Right cardiac atrium (tissue), 5 donors: Measurements from ENCODE around the gene ASXL1. TPM values are rescaled to one million over a fixed set of nuclear protein-coding genes. Genes with fewer than 3 reads are reported as not detected.

Source experiments
- ATAC-seq, 2 donors: fragments of 200-7000 bp; cut with Tn5 transposase; one replicate each; pipeline versions ENCODE4 v1.8.0 to v1.9.1; 2020; ENCODE audit warnings: moderate library complexity in 2 of 2, mild to moderate bottlenecking in 1 of 2
- DNase-seq, 3 donors: peaks; one replicate each; pipeline ENCODE4 v3.0.0-alpha.2; 2020
- H3K27ac ChIP-seq: one replicate; pipeline ENCODE4 v1.5.1; 2013; ENCODE audit warnings: mild to moderate bottlenecking, low read length, control low read depth, moderate library complexity
- H3K27me3 ChIP-seq: one replicate; pipeline ENCODE4 v1.6.1; 2013; ENCODE audit not compliant: control insufficient read depth, insufficient read depth
- H3K4me1 ChIP-seq: one replicate; pipeline ENCODE4 v1.6.1; 2013; ENCODE audit warnings: low read length; ENCODE audit not compliant: control insufficient read depth, insufficient read depth
- H3K4me3 ChIP-seq: one replicate; pipeline ENCODE4 v1.5.1; 2013; ENCODE audit warnings: low read length, control low read depth
- H3K9me3 ChIP-seq: one replicate; pipeline ENCODE4 v1.6.1; 2013; ENCODE audit warnings: low read length; ENCODE audit not compliant: control insufficient read depth
- WGBS: extraction: QIAGEN DNeasy Blood & Tissue Kit; methylation state at CpG from one replicate; pipeline ENCODE4 v1.1.7; 2013; 5-methylcytosine and 5-hydroxymethylcytosine counted together
- intact Hi-C, 4 donors: fragments of 100-400 bp; cut with DNase I; formaldehyde crosslinking; loops; one replicate each; pipeline versions ENCODE4 v1.11.0 to v1.14.0; 2022 to 2023
- polyA plus RNA-seq: library from polyadenylated mRNA; stranded (reverse); fragments of 200-250 nt; gene quantifications from one replicate; pipeline ENCODE4 v1.2.3, GENCODE V29; 2013
- total RNA-seq, 4 donors: library from RNA; stranded (reverse); fragmentation: NEBNext Ultra II Directional; extraction: Animal tissue kit (Norgen Biotek cat#: 25700); gene quantifications; one replicate each; pipeline ENCODE4 v1.2.1, GENCODE V29; 2021
- donor health status: healthy with polysubstance abuse.
- donor health status: DM: no; HTN: yes; CAD: no.
- donor health status: DM: no; HTN: no; CAD: no.
- donor health status: DM: no; HTN: yes; CAD: no; lungs with severe emphysema.
- donor health status: DM: yes; HTN: yes; CAD: no.

The ASXL1 gene
- total and polyA plus RNA-seq, 5 donors, result 19.1 to 51.3 (median 37.0) TPM

DNA sequence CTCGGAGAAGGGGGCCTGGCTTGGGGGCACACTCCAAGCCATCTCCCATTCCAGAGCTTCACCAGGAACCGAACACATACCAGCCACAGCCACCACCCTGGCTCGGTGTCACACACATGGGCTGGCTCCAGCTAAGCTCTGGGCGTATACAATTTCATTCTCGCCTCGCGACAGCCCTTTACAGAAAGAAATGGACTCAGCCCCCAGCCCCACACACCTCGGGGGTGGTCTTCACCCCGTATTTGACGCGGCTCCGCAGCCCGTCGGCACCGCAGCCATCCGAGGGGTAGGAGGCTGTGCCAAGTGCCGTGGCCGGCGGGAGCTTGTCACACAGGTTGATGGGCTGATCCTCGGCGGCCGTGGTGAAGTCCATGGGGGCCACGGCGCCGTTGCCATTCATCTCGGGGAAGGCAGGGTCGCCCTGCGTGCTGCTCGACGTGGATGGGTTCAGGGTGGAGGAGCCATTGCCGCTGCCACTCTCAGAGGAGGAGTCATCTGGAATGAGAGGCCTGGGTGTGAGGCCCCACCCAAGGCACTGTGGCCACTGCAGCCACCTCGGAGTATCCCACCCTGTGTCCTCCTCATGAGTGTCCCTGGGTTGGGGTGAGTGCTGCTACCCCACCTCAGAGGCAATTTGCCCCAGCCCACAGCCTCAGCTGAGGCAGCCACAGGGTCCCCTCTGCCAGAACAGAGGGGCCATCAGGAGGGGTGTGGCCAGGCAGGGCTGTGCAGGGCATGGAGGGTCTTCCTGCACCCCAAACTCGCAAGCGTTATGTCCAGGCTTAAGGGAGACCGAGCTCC, 98.0 kb downstream of the ASXL1 start:
- peaks cover 5% of the 10 kb centered on the region for H3K4me1 ChIP-seq
- peak in 1 of 3 donors; percentile 60 for DNase-seq
- WGBS, result 89% methylated on average over 35 of the region's 35 CpGs
- H3K27me3 ChIP-seq, result no peaks in the 10 kb centered on the region
- H3K27ac ChIP-seq, result no peak overlapping the region
- intact Hi-C loops, result no loop called here
- H3K9me3 ChIP-seq, result no peaks in the 10 kb centered on the region
- no peak overlapping the region for H3K4me3 ChIP-seq
- ATAC-seq, result no peak

GRCh38 chr20:32456869-32457478, 98.8 kb downstream of the ASXL1 start:
- Histone ChIP-seq H3K4me3 (peak overlapping the region; percentile 48), H3K27me3 (no peaks in the 10 kb centered on the region), H3K9me3 (no peaks in the 10 kb centered on the region), H3K27ac (no peak overlapping the region), H3K4me1 (peaks cover 5% of the 10 kb centered on the region)
- peak; percentile 60 to 61 for ATAC-seq
- intact Hi-C loops, result no loop called here
- peak in 2 of 3 donors; percentile 82 to 84 for DNase-seq
- WGBS, result 10% methylated on average over 36 of the region's 36 CpGs

GRCh38 chr20:32457479-32457986, 99.4 kb downstream of the ASXL1 start:
- peak overlapping the region; percentile 48 for H3K4me3 ChIP-seq
- ATAC-seq, result peak; percentile 83 to 85
- no peaks in the 10 kb centered on the region for H3K27me3 ChIP-seq
- H3K9me3 ChIP-seq, result no peaks in the 10 kb centered on the region
- intact Hi-C loops, result no loop called here
- H3K27ac ChIP-seq, result no peak overlapping the region
- DNase-seq, result peak; percentile 73 to 89 (median 88)
- 15% methylated on average over 29 of the region's 29 CpGs for WGBS
- H3K4me1 ChIP-seq, result peaks cover 5% of the 10 kb centered on the region

- intact Hi-C loops, result no loop called here
- no peak overlapping the region for H3K27ac ChIP-seq
- 81% methylated on average over 10 of the region's 10 CpGs for WGBS
- no peaks in the 10 kb centered on the region for H3K9me3 ChIP-seq
- DNase-seq (peak in 2 of 3 donors; percentile 48 to 50), ATAC-seq (no peak)
- peaks cover 7% of the 10 kb centered on the region for H3K4me1 ChIP-seq
- H3K27me3 ChIP-seq, result no peaks in the 10 kb centered on the region
- H3K4me3 ChIP-seq, result no peak overlapping the region
Observed at GRCh38 chr20:32458061-32458836, 100.1 kb downstream of the ASXL1 start.

DNA sequence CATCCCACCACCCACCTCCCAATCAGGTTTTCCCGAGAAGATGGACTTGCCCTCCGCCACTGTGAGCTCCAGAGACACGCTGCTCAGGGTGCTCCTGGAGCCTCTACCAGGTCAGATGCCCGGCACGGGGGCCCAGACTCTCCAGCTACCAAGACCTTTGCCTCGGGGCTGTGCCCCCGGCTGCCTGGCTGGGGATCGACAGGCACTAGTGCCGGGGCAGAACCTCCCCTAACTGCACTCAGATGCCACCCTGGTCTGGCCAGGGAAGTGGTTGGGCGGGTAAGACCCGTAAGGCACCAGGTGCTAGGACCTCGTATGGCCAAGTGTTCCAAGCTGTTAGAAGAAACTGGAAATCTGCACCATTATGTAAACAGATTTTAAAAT, 100.7 kb downstream of the ASXL1 start:
- intact Hi-C loops, result no loop called here
- peaks cover 9% of the 10 kb centered on the region for H3K4me1 ChIP-seq
- H3K27me3 ChIP-seq, result no peaks in the 10 kb centered on the region
- no peaks in the 10 kb centered on the region for H3K9me3 ChIP-seq
- H3K27ac ChIP-seq, result no peak overlapping the region
- H3K4me3 ChIP-seq, result no peak overlapping the region
- DNase-seq, result peak in 2 of 3 donors; percentile 40 to 57
- WGBS, result 86% methylated on average over 12 of the region's 12 CpGs
- ATAC-seq, result no peak

DNA sequence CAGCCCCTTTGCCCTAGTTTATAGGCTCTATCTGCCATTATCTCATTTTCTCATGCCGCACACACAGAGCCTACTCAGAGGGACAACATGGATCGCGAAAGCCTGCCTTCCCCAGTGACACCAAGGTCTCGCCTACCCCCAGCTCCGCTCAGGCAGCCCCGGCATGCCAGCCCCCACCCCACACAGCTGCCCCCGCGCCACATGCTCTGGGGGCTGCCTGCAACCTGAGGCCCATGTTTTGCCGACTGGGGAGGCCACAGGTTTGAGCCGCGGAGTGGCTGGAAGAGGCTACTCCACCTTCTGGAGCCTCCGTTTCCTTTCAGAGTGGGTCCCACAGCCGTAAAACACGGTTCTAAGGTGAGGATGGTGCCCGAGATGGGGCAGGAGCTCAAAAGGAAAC, 102.1 kb downstream of the ASXL1 start:
- DNase-seq (peak in 1 of 3 donors; percentile 17), ATAC-seq (no peak)
- Histone ChIP-seq H3K27ac (no peak overlapping the region), H3K4me1 (peaks cover 9% of the 10 kb centered on the region), H3K4me3 (no peak overlapping the region), H3K9me3 (no peaks in the 10 kb centered on the region), H3K27me3 (no peaks in the 10 kb centered on the region)
- intact Hi-C loops, result no loop called here
- WGBS, result 86% methylated on average over 15 of the region's 15 CpGs

DNA sequence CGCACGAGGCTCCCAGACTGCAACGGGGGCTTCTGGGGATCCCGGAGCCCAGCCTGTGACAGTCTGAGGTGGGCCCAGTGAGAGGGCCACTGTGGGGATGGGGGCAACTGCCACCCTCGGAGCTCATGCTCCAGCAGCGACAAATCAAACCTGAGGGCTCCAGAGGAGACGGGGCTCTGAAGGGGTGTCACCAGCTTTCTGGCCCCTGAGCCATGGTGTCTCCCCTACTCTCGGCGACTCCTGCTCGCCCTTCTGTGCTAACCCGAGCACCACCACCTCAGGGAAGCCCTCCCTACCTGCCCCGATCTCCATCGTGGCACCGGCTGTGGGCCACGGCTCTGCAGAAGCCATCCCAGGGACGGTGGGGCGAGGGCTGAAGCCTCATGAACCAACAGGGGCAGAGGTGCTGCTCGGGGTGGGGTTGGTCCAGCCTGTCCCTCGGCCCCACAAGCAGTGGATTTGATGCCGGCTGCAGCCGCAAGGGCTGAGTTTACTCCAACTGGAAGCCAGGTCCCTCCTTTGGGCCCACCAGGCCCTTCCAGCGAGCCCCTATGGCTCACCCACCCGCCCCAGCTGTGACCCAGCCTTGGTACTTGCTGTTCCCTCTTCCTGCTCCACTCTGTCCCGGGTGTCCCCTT, 102.7 kb downstream of the ASXL1 start:
- ATAC-seq (no peak), DNase-seq (peak in 2 of 3 donors; percentile 43 to 55)
- Histone ChIP-seq H3K9me3 (no peaks in the 10 kb centered on the region), H3K27me3 (no peaks in the 10 kb centered on the region), H3K4me3 (no peak overlapping the region), H3K4me1 (peaks cover 9% of the 10 kb centered on the region), H3K27ac (no peak overlapping the region)
- intact Hi-C loops, result no loop called here
- WGBS, result 94% methylated on average over 24 of the region's 24 CpGs

DNA sequence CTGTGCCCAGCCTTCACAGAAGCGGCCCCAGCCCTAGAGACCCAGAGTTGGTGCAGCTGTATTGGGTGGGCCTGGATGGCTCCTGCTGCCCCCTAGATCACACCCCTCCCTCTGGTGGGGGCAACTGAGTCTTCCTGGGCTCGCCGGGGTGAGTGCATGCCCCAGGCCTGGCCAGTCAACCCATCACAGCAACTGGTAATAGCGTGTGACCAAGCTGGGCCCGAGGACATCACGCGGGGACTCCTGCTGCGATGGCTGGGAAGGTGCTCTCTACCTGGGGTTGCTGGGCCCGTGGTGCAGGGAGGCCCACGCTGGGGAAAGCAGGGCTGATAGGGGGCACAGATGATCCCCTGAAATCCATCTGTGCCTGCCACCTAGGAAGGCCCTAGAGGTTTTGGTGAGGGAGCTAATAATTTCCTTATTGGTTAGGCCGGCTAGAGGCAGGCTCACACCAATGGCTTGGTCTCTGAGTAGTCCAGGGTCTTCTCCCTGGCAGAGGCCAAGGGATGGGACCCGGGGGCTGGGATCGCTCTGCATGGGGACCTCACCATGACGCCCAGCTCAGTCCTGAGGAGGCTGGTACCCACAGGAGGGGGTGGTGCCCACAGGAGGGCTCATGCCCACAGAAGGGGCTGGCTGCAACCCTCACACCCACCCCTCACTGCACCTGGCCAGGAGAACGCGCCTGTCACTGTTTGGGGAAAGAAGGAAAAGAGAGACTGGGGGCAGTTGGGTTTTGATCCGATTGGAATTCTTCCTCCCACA, 103.9 kb downstream of the ASXL1 start:
- ATAC-seq (no peak), DNase-seq (peak in 2 of 3 donors; percentile 39 to 52)
- intact Hi-C loops, result no loop called here
- no peak overlapping the region for H3K4me3 ChIP-seq
- peaks cover 7% of the 10 kb centered on the region for H3K4me1 ChIP-seq
- H3K27me3 ChIP-seq, result no peaks in the 10 kb centered on the region
- no peak overlapping the region for H3K27ac ChIP-seq
- no peaks in the 10 kb centered on the region for H3K9me3 ChIP-seq
- 91% methylated on average over 17 of the region's 17 CpGs for WGBS

DNA sequence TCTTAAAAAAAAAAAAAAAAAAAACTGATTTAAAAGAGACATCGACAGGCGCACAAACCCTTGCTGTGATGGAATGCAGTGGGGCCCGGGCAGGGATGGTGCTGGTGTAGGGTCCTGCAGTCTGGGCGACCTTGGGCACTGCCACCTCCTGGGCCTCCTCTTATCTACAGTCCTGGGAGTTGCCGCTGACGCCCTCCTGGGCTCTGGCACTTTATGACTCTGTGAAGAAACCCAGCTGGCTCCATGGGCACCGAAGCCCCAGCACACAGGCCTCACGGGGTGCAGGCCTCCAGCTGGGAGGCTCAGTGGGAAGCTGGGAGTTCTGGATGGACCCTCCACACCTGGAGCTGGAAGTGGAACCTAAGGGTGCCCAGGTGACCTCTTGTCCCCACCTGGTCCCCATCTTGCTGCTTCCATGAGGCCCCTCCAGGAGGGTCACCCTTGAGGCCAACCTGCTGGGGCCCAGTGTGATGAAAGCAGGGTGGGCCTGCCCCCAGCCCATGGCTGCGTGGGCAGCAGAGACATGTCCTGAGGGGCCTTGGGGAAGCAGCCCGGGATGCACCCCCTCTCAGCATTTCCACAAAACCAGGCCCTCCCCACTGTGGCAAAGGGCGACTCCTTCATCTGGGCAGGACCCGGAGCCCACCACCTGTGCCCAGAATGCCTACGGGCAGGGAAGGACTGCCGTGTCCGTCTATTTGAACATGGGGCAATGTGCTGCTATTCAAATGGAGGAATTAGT, 104.9 kb downstream of the ASXL1 start:
- Histone ChIP-seq H3K27me3 (no peaks in the 10 kb centered on the region), H3K27ac (no peak overlapping the region), H3K4me1 (peaks cover 4% of the 10 kb centered on the region), H3K9me3 (no peaks in the 10 kb centered on the region), H3K4me3 (no peak overlapping the region)
- ATAC-seq, result no peak
- intact Hi-C loops, result no loop called here
- WGBS, result 75% methylated on average over 15 of the region's 15 CpGs
- peak in 2 of 3 donors; percentile 37 to 42 for DNase-seq
